K562 (cell line): ENCODE measurements around the gene TNRC6B. TPM values are rescaled to one million over a fixed set of nuclear protein-coding genes. Genes with fewer than 3 reads are reported as not detected.

Experiments used
- ATAC-seq: fragments of 200-7000 bp; cut with Tn5 transposase; 3 replicates; pipeline ENCODE4 v1.9.1; 2020; ENCODE audit warnings: moderate library complexity
- BruUV-seq: library from RNA; stranded (reverse); fragments of 400-500 nt; replicated peaks from 2 replicates; lab custom pipeline; 2021; lab: Mats Ljungman, UMichigan
- CTCF ChIA-PET: fragments of 300-600 bp; formaldehyde crosslinking; extraction: SDS; loops from one replicate; lab custom pipeline; 2021; ENCODE audit warnings: low intra/inter-chr PET ratio; lab: Yijun Ruan, JAX
- POLR2A ChIA-PET: fragments of 300-600, 350-650 bp; sonication (Branson Sonifier 250); formaldehyde crosslinking; extraction: SDS; loops from one replicate; lab custom pipeline; 2021; ENCODE audit warnings: antibody characterized with exemption, inconsistent platforms; lab: Yijun Ruan, JAX
- DNase-seq, 4 experiments: peaks; one replicate each; pipeline versions ENCODE4 v3.0.0 to v3.0.0-alpha.2; 2011 to 2018; ENCODE audit warnings: low spot score in 3 of 4, mixed read lengths in 3 of 4; ENCODE audit errors: extremely low read depth in 1 of 4
- FAIRE-seq: peaks from 2 replicates; lab custom pipeline; 2011; peaks lifted over from hg19 to GRCh38; lab: Jason Lieb, UNC
- H2AFZ ChIP-seq: 2 replicates; pipeline ENCODE4 v1.6.0; 2011; ENCODE audit warnings: low read depth, low read length, control low read depth, inconsistent platforms
- H3K27ac ChIP-seq: fragments of 200-600 bp; 3 replicates; pipeline ENCODE4 v1.8.0; 2011; ENCODE audit warnings: low read depth, mild to moderate bottlenecking, control low read depth, inconsistent platforms, low read length, moderate library complexity, mixed read lengths; ENCODE audit errors: extremely low read depth
- H3K27me3 ChIP-seq, 2 experiments: fragments of 300-600 bp in 1 of 2; 2 replicates in 1 of 2; 3 replicates in 1 of 2; pipeline versions ENCODE4 v1.6.0 to v1.8.0; 2011; ENCODE audit warnings: inconsistent platforms in 2 of 2, low read length in 2 of 2, mild to moderate bottlenecking in 1 of 2, mixed read lengths in 1 of 2, moderate library complexity in 1 of 2; ENCODE audit not compliant: control insufficient read depth in 2 of 2, insufficient read depth in 2 of 2
- H3K36me3 ChIP-seq: fragments of 300-600 bp; 3 replicates; pipeline ENCODE4 v1.8.0; 2011; ENCODE audit warnings: mild to moderate bottlenecking, low read length, inconsistent platforms; ENCODE audit not compliant: control insufficient read depth, insufficient read depth
- H3K4me1 ChIP-seq, 2 experiments: fragments of 200-600 bp in 1 of 2; replicated peaks in 1 of 2; 2 replicates in 1 of 2; 3 replicates in 1 of 2; pipeline versions ENCODE4 v1.5.1 to v1.8.0; 2011; ENCODE audit warnings: inconsistent platforms in 2 of 2, low read length in 2 of 2, mild to moderate bottlenecking in 1 of 2, mixed read lengths in 1 of 2, moderate library complexity in 1 of 2; ENCODE audit not compliant: control insufficient read depth in 2 of 2, insufficient read depth in 2 of 2
- H3K4me2 ChIP-seq: 2 replicates; pipeline ENCODE4 v1.6.1; 2011; ENCODE audit warnings: low read length, control low read depth, inconsistent platforms, mixed read lengths; ENCODE audit not compliant: insufficient read depth
- H3K4me3 ChIP-seq: fragments of 200-600 bp; sonication (generic), shearing (Covaris generic); 2 replicates; pipeline ENCODE4 v1.5.1; 2016; ENCODE audit warnings: control low read depth, inconsistent platforms
- H3K79me2 ChIP-seq: fragments of 200-600 bp; 3 replicates; pipeline ENCODE4 v1.8.0; 2011; ENCODE audit warnings: low read length, inconsistent platforms; ENCODE audit not compliant: control insufficient read depth, insufficient read depth
- H3K9ac ChIP-seq, 2 experiments: 2 replicates each; pipeline versions ENCODE4 v1.6.0 to v1.6.1; 2011; ENCODE audit warnings: low read depth in 2 of 2, low read length in 2 of 2, control low read depth in 1 of 2, inconsistent platforms in 1 of 2, mild to moderate bottlenecking in 1 of 2, mixed read lengths in 1 of 2; ENCODE audit not compliant: insufficient read depth in 1 of 2
- H3K9me1 ChIP-seq: one replicate; pipeline ENCODE4 v1.6.0; 2011; ENCODE audit warnings: inconsistent platforms, mild to moderate bottlenecking, low read length, moderate library complexity; ENCODE audit not compliant: control insufficient read depth, insufficient read depth
- H3K9me3 ChIP-seq: replicated peaks from 2 replicates; pipeline ENCODE4 v1.5.1; 2011; ENCODE audit warnings: low read depth, low read length, inconsistent platforms; ENCODE audit not compliant: control insufficient read depth, insufficient read depth
- H4K20me1 ChIP-seq: replicated peaks from 2 replicates; pipeline ENCODE4 v1.6.1; 2011; ENCODE audit warnings: low read length, inconsistent platforms, mixed read lengths; ENCODE audit not compliant: control insufficient read depth, insufficient read depth
- ERF ChIP-seq: fragments of 450-650 bp; formaldehyde crosslinking; IDR thresholded peaks from 2 replicates; pipeline ENCODE4 v1.4.0; 2020; ENCODE audit warnings: mild to moderate bottlenecking, mixed read lengths
- FOXM1 ChIP-seq, 2 experiments: fragments of 450-650 bp in 1 of 2; sonication (generic) in 1 of 2; formaldehyde crosslinking in 1 of 2; IDR thresholded peaks; 2 replicates each; pipeline versions ENCODE4 v1.6.1 to v1.9.0; 2017 to 2022; ENCODE audit warnings: low read depth in 2 of 2, mild to moderate bottlenecking in 2 of 2, missing genetic modification reagents in 1 of 2, moderate library complexity in 1 of 2
- KLF13 ChIP-seq: fragments of 450-650 bp; IDR thresholded peaks from 2 replicates; pipeline ENCODE4 v1.6.1; 2016; ENCODE audit warnings: missing genetic modification characterization, low read depth, mild to moderate bottlenecking, missing compliant biosample characterization, moderate library complexity, borderline replicate concordance
- MYC ChIP-seq, 2 experiments: fragments of 250-450 bp in 1 of 2; sonication (Bioruptor Pico) in 1 of 2; IDR thresholded peaks; 2 replicates each; pipeline versions ENCODE4 v1.5.1 to v1.6.1; 2012 to 2021; ENCODE audit warnings: low read depth in 2 of 2, borderline replicate concordance in 1 of 2, improper control_type of control experiment in 1 of 2, low read length in 1 of 2, mild to moderate bottlenecking in 1 of 2, moderate library complexity in 1 of 2
- NCOA2 ChIP-seq, 2 experiments: fragments of 450-650 bp; IDR thresholded peaks; 2 replicates each; pipeline ENCODE4 v1.6.1; 2018; ENCODE audit warnings: mild to moderate bottlenecking in 2 of 2, moderate library complexity in 1 of 2; ENCODE audit not compliant: partially characterized antibody in 2 of 2
- NCOA4 ChIP-seq: fragments of 450-650 bp; IDR thresholded peaks from 2 replicates; pipeline ENCODE4 v1.6.1; 2018; ENCODE audit warnings: mild to moderate bottlenecking; ENCODE audit not compliant: partially characterized antibody
- NFE2L1 ChIP-seq: fragments of 450-650 bp; IDR thresholded peaks from 2 replicates; pipeline ENCODE4 v1.6.1; 2016; ENCODE audit warnings: missing genetic modification characterization, low read depth, mild to moderate bottlenecking, missing compliant biosample characterization, moderate library complexity, borderline replicate concordance
- POLR2AphosphoS5 ChIP-seq: IDR thresholded peaks from 2 replicates; pipeline ENCODE4 v1.6.1; 2011; ENCODE audit warnings: mild to moderate bottlenecking, low read depth, low read length, moderate library complexity; ENCODE audit not compliant: control insufficient read depth, insufficient read depth
- POLR2H ChIP-seq: IDR thresholded peaks from 2 replicates; pipeline ENCODE4 v1.6.1; 2016; ENCODE audit warnings: missing genetic modification characterization, low read depth, mild to moderate bottlenecking, control low read depth, missing compliant biosample characterization, moderate library complexity
- PTRF ChIP-seq: fragments of 450-650 bp; IDR thresholded peaks from 2 replicates; pipeline ENCODE4 v1.6.1; 2016; ENCODE audit warnings: mild to moderate bottlenecking, missing genetic modification characterization, missing compliant biosample characterization
- RBM15 ChIP-seq: fragments of 200-400 bp; formaldehyde crosslinking; IDR thresholded peaks from 2 replicates; pipeline ENCODE4 v1.6.1; 2018; ENCODE audit warnings: mild to moderate bottlenecking, low read length, moderate library complexity; ENCODE audit not compliant: insufficient read depth
- RFX7 ChIP-seq: fragments of 250-450 bp; sonication (Bioruptor Pico); IDR thresholded peaks from 2 replicates; pipeline ENCODE4 v1.5.1; 2021; ENCODE audit warnings: mild to moderate bottlenecking
- SIX5 ChIP-seq, 2 experiments: IDR thresholded peaks; 2 replicates each; pipeline ENCODE4 v1.6.1; 2011; ENCODE audit warnings: low read length in 2 of 2, borderline replicate concordance in 1 of 2, low read depth in 1 of 2, mild to moderate bottlenecking in 1 of 2, moderate library complexity in 1 of 2; ENCODE audit not compliant: insufficient read depth in 1 of 2
- SNAPC5 ChIP-seq: fragments of 250-450 bp; sonication (Bioruptor Pico); IDR thresholded peaks from 2 replicates; pipeline ENCODE4 v1.8.0; 2021; ENCODE audit warnings: moderate library complexity, mild to moderate bottlenecking, inconsistent platforms
- SREBF1 ChIP-seq: fragments of 150-350 bp; IDR thresholded peaks from 2 replicates; pipeline ENCODE4 v1.6.1; 2014; ENCODE audit warnings: antibody characterized with exemption, low read depth, low read length, borderline replicate concordance
- ZBTB12 ChIP-seq: fragments of 250-450 bp; sonication (Bioruptor Pico); IDR thresholded peaks from 2 replicates; pipeline ENCODE4 v1.4.0; 2020
- ZBTB9 ChIP-seq: fragments of 450-650 bp; formaldehyde crosslinking; IDR thresholded peaks from 2 replicates; pipeline ENCODE4 v1.4.0; 2020; ENCODE audit warnings: mild to moderate bottlenecking, moderate library complexity
- ZNF263 ChIP-seq: sonication (generic); formaldehyde crosslinking; IDR thresholded peaks from 2 replicates; pipeline ENCODE4 v1.8.0; 2022; ENCODE audit warnings: mild to moderate bottlenecking, missing genetic modification reagents, borderline replicate concordance
- WGBS: fragments of 100-300 bp; shearing (Covaris generic); methylation state at CpG from one replicate; pipeline ENCODE4 v1.1.6; 2016; ENCODE audit warnings: low coverage, mixed read lengths; ENCODE audit not compliant: insufficient coverage; ENCODE audit errors: missing lambda C conversion rate; 5-methylcytosine and 5-hydroxymethylcytosine counted together
- in situ Hi-C: fragments of 300-500 bp; cut with MboI; formaldehyde crosslinking; loops from 4 replicates; pipeline ENCODE4 v1.15.0; 2018; ENCODE audit warnings: inconsistent platforms, mixed read lengths
- intact Hi-C: fragments of 100-400 bp; cut with micrococcal nuclease; formaldehyde crosslinking; loops from 2 replicates; pipeline ENCODE4 v1.14.2; 2022
- polyA plus RNA-seq, 8 experiments: library from polyadenylated mRNA; depleted of rRNA in 4 of 8; stranded (reverse) in 5 of 8; unstranded in 3 of 8; fragments of >200 nt; fragmentation: Nextera tagmentation in 2 of 8; fragmentation: Illumina TruSeq in 1 of 8; extraction: Ambion mirVana in 2 of 8; extraction: Trizol in 1 of 8; gene quantifications; 2 replicates each; pipeline versions ENCODE4 v1.2.1 to v1.2.3, GENCODE V29; 2011 to 2014; ENCODE audit warnings: inconsistent platforms in 1 of 8, missing spikeins in 1 of 8
- total RNA-seq, 7 experiments: library from RNA; depleted of rRNA in 6 of 7; stranded (reverse); fragments of >200 nt in 6 of 7; fragmentation: Illumina TruSeq in 2 of 7; extraction: Trizol in 2 of 7; gene quantifications; 2 replicates each; pipeline versions ENCODE4 v1.2.1 to v1.2.3, GENCODE V29; 2011 to 2021; ENCODE audit warnings: low replicate concordance in 1 of 7

Gene TNRC6B
- total and polyA plus RNA-seq, 9 of the 15 experiments (the other 6 are each of a cell fraction or from before 2014, with no cell fraction given), result 0.96 to 18.8 (median 10.8) TPM

GRCh38 chr22:40312050-40312449 is 134.3 kb downstream of the TNRC6B start (continued):
- TF ChIP-seq ZBTB9 (CRISPR knock-in tag), result no peak
- no peak for TF ChIP-seq NCOA4
- no peak for TF ChIP-seq SIX5 (IDR thresholded peaks at IDR 0.05; ENCODE audit: borderline replicate concordance in 1 of 2, insufficient read depth in 1 of 2, low read depth in 1 of 2, low read length in 2 of 2)
- TF ChIP-seq MYC (IDR thresholded peaks at IDR 0.05; ENCODE audit: low read depth, low read length), result no peak
- TF ChIP-seq MYC (CRISPR knock-in tag; IDR thresholded peaks at IDR 0.05; ENCODE audit: borderline replicate concordance, low read depth), result no peak
- TF ChIP-seq RFX7 (CRISPR knock-in tag), result no peak
- TF ChIP-seq POLR2AphosphoS5, result no peak

- Histone ChIP-seq H3K9me3 (no peaks in the 10 kb centered on the region), H3K9ac (no peak overlapping the region), H3K4me1 (no peaks in the 10 kb centered on the region), H4K20me1 (no peaks in the 10 kb centered on the region), H3K4me3 (no peak overlapping the region), H3K9me1 (peaks cover 2% of the 10 kb centered on the region), H3K27me3 (no peaks in the 10 kb centered on the region), H2AFZ (no peak overlapping the region), H3K4me2 (no peak overlapping the region), H3K36me3 (peaks cover 86% of the 10 kb centered on the region), H3K27ac (no peak overlapping the region), H3K79me2 (no peaks in the 10 kb centered on the region)
- BruUV-seq, result no TSS peak
- ChIA-PET CTCF (no interaction called here), POLR2A (no interaction called here)
- intact Hi-C loops (no loop called here), in situ Hi-C loops (no loop called here)
- WGBS, result 81% methylated on average over 2 of the region's 2 CpGs
- FAIRE-seq, result no peak
- no peak for DNase-seq
- no peak for ATAC-seq
- TF ChIP-seq ERF (CRISPR knock-in tag) (no peak), KLF13 (no peak), NFE2L1 (tag) (no peak), SNAPC5 (CRISPR knock-in tag) (no peak), ZNF263 (CRISPR knock-in tag) (no peak), SREBF1 (no peak), FOXM1 (IDR thresholded peaks at IDR 0.05; ENCODE audit: low read depth) (no peak), FOXM1 (CRISPR knock-in tag; IDR thresholded peaks at IDR 0.05; ENCODE audit: low read depth) (no peak), POLR2H (tag) (no peak), NCOA2 (IDR thresholded peaks at IDR 0.05; ENCODE audit: partially characterized antibody in 2 of 2) (no peak), PTRF (tag) (no peak), RBM15 (no peak), ZBTB12 (CRISPR knock-in tag) (no peak)
Observed at GRCh38 chr22:40313007-40313406, 135.3 kb downstream of the TNRC6B start.
